HepG2 (cell line): Measurements from ENCODE around the gene EPC2. TPM values are rescaled to one million over a fixed set of nuclear protein-coding genes. Genes with fewer than 3 reads are reported as not detected.

ENCODE experiments used
- ATF7-NPFF ChIP-seq: sonication (generic); formaldehyde crosslinking; IDR thresholded peaks from 2 replicates; pipeline ENCODE4 v1.8.1; 2023; ENCODE audit warnings: mild to moderate bottlenecking, low read depth, missing genetic modification reagents, moderate library complexity
- HNRNPLL ChIP-seq: fragments of 200-400 bp; formaldehyde crosslinking; IDR thresholded peaks from 2 replicates; pipeline ENCODE4 v1.6.1; 2017; ENCODE audit warnings: mild to moderate bottlenecking, low read depth, low read length; ENCODE audit not compliant: poor library complexity, severe bottlenecking
- KLF15 ChIP-seq: sonication (generic); formaldehyde crosslinking; IDR thresholded peaks from 2 replicates; pipeline ENCODE4 v1.8.1; 2023; ENCODE audit warnings: borderline replicate concordance, mild to moderate bottlenecking, inconsistent platforms, missing genetic modification reagents, mixed read lengths
- KMT2B ChIP-seq: IDR thresholded peaks from 2 replicates; pipeline ENCODE4 v1.6.1; 2016; ENCODE audit warnings: missing genetic modification reagents, missing compliant biosample characterization
- NFKBIZ ChIP-seq: IDR thresholded peaks from 2 replicates; pipeline ENCODE4 v1.6.1; 2018; ENCODE audit warnings: missing genetic modification reagents, missing compliant biosample characterization
- PHF20 ChIP-seq: sonication (generic); formaldehyde crosslinking; IDR thresholded peaks from 2 replicates; pipeline ENCODE4 v1.5.0; 2020; ENCODE audit warnings: mild to moderate bottlenecking, missing genetic modification reagents
- RFX5 ChIP-seq: IDR thresholded peaks from 2 replicates; pipeline ENCODE4 v1.6.1; 2011; ENCODE audit warnings: low read depth, low read length, improper control_type of control experiment
- SRF ChIP-seq: IDR thresholded peaks from 2 replicates; pipeline ENCODE4 v1.6.1; 2011; ENCODE audit warnings: mild to moderate bottlenecking, low read depth, low read length, moderate library complexity
- TRIM24 ChIP-seq: sonication (generic); formaldehyde crosslinking; IDR thresholded peaks from 2 replicates; pipeline ENCODE4 v1.8.0; 2022; ENCODE audit warnings: mild to moderate bottlenecking, missing genetic modification reagents
- YEATS4 ChIP-seq: sonication (generic); formaldehyde crosslinking; IDR thresholded peaks from 2 replicates; pipeline ENCODE4 v1.4.0; 2020; ENCODE audit warnings: missing genetic modification reagents, borderline replicate concordance
- ZBTB4 ChIP-seq: sonication (generic); formaldehyde crosslinking; IDR thresholded peaks from 2 replicates; pipeline ENCODE4 v1.4.0; 2020; ENCODE audit warnings: missing genetic modification reagents, mild to moderate bottlenecking, borderline replicate concordance
- ZFP62 ChIP-seq: sonication (generic); formaldehyde crosslinking; IDR thresholded peaks from 2 replicates; pipeline ENCODE4 v1.4.0; 2020; ENCODE audit warnings: missing genetic modification reagents
- ZGPAT ChIP-seq: IDR thresholded peaks from 2 replicates; pipeline ENCODE4 v1.6.1; 2016; ENCODE audit warnings: mild to moderate bottlenecking
- ZHX1 ChIP-seq: sonication (generic); formaldehyde crosslinking; IDR thresholded peaks from 2 replicates; pipeline ENCODE4 v1.8.1; 2022; ENCODE audit warnings: low read depth, mild to moderate bottlenecking, missing genetic modification reagents
- ZKSCAN5 ChIP-seq: sonication (generic); formaldehyde crosslinking; IDR thresholded peaks from 2 replicates; pipeline ENCODE4 v1.5.1; 2020; ENCODE audit warnings: mild to moderate bottlenecking, missing genetic modification reagents
- ZNF746 ChIP-seq: sonication (generic); formaldehyde crosslinking; IDR thresholded peaks from 2 replicates; pipeline ENCODE4 v1.8.0; 2022; ENCODE audit warnings: mild to moderate bottlenecking, missing genetic modification reagents
- ZSCAN29 ChIP-seq: sonication (generic); formaldehyde crosslinking; conservative IDR thresholded peaks from 2 replicates; pipeline ENCODE4 v1.4.0; 2020; ENCODE audit warnings: mild to moderate bottlenecking, missing genetic modification reagents
- polyA plus RNA-seq, 8 experiments: library from polyadenylated mRNA; depleted of rRNA in 3 of 8; stranded (reverse) in 7 of 8; unstranded in 1 of 8; fragments of >200 nt; fragmentation: Illumina TruSeq in 4 of 8; extraction: Trizol in 4 of 8; gene quantifications; 2 replicates each; pipeline versions ENCODE4 v1.2.1 to v1.2.3, GENCODE V29; 2011 to 2016; ENCODE audit warnings: low read depth in 4 of 8, missing spikeins in 1 of 8, mixed read lengths in 1 of 8; ENCODE audit not compliant: insufficient read depth in 1 of 8
- total RNA-seq, 5 experiments: library from RNA; depleted of rRNA; stranded (reverse); fragments of >200 nt; fragmentation: Illumina TruSeq; extraction: Trizol; gene quantifications; 2 replicates each; pipeline ENCODE4 v1.2.3, GENCODE V29; 2016; ENCODE audit warnings: low read depth in 1 of 5

EPC2 gene
- total and polyA plus RNA-seq, 2 of the 13 experiments (the other 11 are each of a cell fraction or from before 2014, with no cell fraction given), result 20.5 to 22.0 TPM

GRCh38 chr2:148643998-148644882 lies at the start of gene EPC2 (continued):
- TF ChIP-seq ZKSCAN5 (CRISPR knock-in tag), result no peak
- peak; percentile 90 for TF ChIP-seq KMT2B
- TF ChIP-seq TRIM24 (CRISPR knock-in tag), result no peak
- no peak for TF ChIP-seq SRF
- TF ChIP-seq NFKBIZ (CRISPR knock-in tag), result no peak; the same call in 1 of the 2 replicates
- no peak; the same call in none of the 2 replicates for TF ChIP-seq YEATS4 (CRISPR knock-in tag)
- TF ChIP-seq RFX5, result no peak
- TF ChIP-seq KLF15 (CRISPR knock-in tag), result 0 out of 2 replicates have a peak, but pooled peaks have one; percentile 56
- TF ChIP-seq ZHX1 (CRISPR knock-in tag), result peak; percentile 96
- 0 out of 2 replicates have a peak, but pooled peaks have one; percentile 14 for TF ChIP-seq ZFP62 (CRISPR knock-in tag)
- peak; percentile 96 for TF ChIP-seq HNRNPLL
- peak; percentile 99 for TF ChIP-seq ZNF746 (CRISPR knock-in tag)
- no peak; the same call in 1 of the 2 replicates for TF ChIP-seq PHF20
- peak; percentile 52 for TF ChIP-seq ATF7-NPFF
- TF ChIP-seq ZBTB4 (CRISPR knock-in tag), result peak; percentile 60; the same call in 1 of the 2 replicates
- TF ChIP-seq ZSCAN29 (CRISPR knock-in tag), result 0 out of 2 replicates have a peak, but pooled peaks have one; percentile 67
- peak; percentile 61; the same call in 1 of the 2 replicates for TF ChIP-seq ZGPAT (CRISPR knock-in tag)
